HEK293 (cell line): Measurements from ENCODE around the gene MRPL48.

ENCODE experiments used
- CTCF ChIP-seq: fragments of 450-650 bp; formaldehyde crosslinking; IDR thresholded peaks from 2 replicates; pipeline ENCODE4 v1.5.1; 2016; ENCODE audit warnings: missing biosample characterization, missing genetic modification characterization
- GLI4 ChIP-seq: fragments of 450-650 bp; formaldehyde crosslinking; IDR thresholded peaks from 2 replicates; pipeline ENCODE4 v1.5.1; 2016; ENCODE audit warnings: missing biosample characterization, missing genetic modification characterization
- YY2 ChIP-seq: fragments of 450-650 bp; formaldehyde crosslinking; IDR thresholded peaks from 2 replicates; pipeline ENCODE4 v1.5.1; 2016; ENCODE audit warnings: missing biosample characterization, missing genetic modification characterization
- ZBTB48 ChIP-seq: fragments of 450-650 bp; formaldehyde crosslinking; IDR thresholded peaks from 2 replicates; pipeline ENCODE4 v1.5.1; 2016; ENCODE audit warnings: missing biosample characterization, missing genetic modification characterization
- ZNF660 ChIP-seq: fragments of 450-650 bp; IDR thresholded peaks from 2 replicates; pipeline ENCODE4 v1.5.1; 2018; ENCODE audit warnings: missing biosample characterization, mild to moderate bottlenecking, missing genetic modification characterization
- TF ChIP-seq, protein P1 (sequence below): fragments of 450-650 bp; formaldehyde crosslinking; IDR thresholded peaks from 2 replicates; pipeline ENCODE4 v1.5.1; 2017; ENCODE audit warnings: missing biosample characterization, missing genetic modification characterization

DNA sequence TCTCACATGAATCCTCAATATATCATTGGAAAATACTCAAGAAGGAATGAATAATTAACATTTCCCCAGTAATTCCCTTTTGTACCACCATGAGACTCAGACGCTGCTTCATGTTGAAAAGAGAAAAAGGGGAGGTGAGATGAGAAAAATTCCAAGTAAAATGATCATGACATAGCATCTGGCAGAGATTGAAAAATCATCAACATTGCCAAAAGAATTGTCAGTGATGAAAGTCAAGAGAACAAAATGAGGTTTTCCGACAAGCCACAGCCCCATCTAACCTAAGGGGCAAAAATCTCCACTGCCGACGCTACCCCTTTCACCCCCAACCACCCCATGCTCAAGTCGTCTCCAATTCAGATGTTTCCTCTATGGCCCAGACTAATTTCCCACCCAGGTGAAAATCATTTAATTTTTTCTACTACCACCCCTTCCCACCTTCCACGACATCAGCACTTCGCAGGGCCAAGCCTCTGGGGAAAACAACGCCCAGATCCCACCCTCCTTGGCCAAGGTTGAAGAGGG lies 28.0 kb upstream of the MRPL48 start:
- TF ChIP-seq YY2 (tag by site-specific recombination), result no peak
- TF ChIP-seq, protein P1, sequence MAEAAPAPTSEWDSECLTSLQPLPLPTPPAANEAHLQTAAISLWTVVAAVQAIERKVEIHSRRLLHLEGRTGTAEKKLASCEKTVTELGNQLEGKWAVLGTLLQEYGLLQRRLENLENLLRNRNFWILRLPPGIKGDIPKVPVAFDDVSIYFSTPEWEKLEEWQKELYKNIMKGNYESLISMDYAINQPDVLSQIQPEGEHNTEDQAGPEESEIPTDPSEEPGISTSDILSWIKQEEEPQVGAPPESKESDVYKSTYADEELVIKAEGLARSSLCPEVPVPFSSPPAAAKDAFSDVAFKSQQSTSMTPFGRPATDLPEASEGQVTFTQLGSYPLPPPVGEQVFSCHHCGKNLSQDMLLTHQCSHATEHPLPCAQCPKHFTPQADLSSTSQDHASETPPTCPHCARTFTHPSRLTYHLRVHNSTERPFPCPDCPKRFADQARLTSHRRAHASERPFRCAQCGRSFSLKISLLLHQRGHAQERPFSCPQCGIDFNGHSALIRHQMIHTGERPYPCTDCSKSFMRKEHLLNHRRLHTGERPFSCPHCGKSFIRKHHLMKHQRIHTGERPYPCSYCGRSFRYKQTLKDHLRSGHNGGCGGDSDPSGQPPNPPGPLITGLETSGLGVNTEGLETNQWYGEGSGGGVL, result no peak
- no peak for TF ChIP-seq ZBTB48 (tag by site-specific recombination)
- TF ChIP-seq CTCF (tag by site-specific recombination), result no peak
- TF ChIP-seq ZNF660, result no peak
- TF ChIP-seq GLI4 (tag by site-specific recombination), result no peak
